ENCODE data around the gene MTURN.

The MTURN gene

GRCh38 chr7:30147223-30147622 lies 12.4 kb downstream of the MTURN start:
- no peaks in the 10 kb centered on the region for H3K9me3 ChIP-seq (ENCODE audit: insufficient read depth, low read length)
- no peaks in the 10 kb centered on the region for H3K79me2 ChIP-seq (ENCODE audit: insufficient read depth, low read length)
- no peak overlapping the region for H3K4me2 ChIP-seq (ENCODE audit: low read depth, low read length, poor library complexity, severe bottlenecking)
- no peak overlapping the region for H3K4me3 ChIP-seq (ENCODE audit: insufficient read depth, low read length, poor library complexity, severe bottlenecking)
- H3K9ac ChIP-seq (ENCODE audit: low read length), result no peak overlapping the region
- H3K27ac ChIP-seq (ENCODE audit: low read depth, low read length), result no peak overlapping the region
- no peak overlapping the region for H2AFZ ChIP-seq (ENCODE audit: low read depth, low read length, severe bottlenecking)
- H3F3A ChIP-seq (ENCODE audit: insufficient read depth), result no peaks in the 10 kb centered on the region
- no peaks in the 10 kb centered on the region for H3K27me3 ChIP-seq (ENCODE audit: low read length)
- H3K9me2 ChIP-seq (replicated peaks; ENCODE audit: insufficient read depth, low read length), result no peaks in the 10 kb centered on the region
- H3K36me3 ChIP-seq (ENCODE audit: low read length), result no peaks in the 10 kb centered on the region
- no peak for TF ChIP-seq CTCF (IDR thresholded peaks at IDR 0.05; ENCODE audit: insufficient read depth, low read length, poor library complexity, severe bottlenecking)
- TF ChIP-seq EZH2phosphoT487 (conservative IDR thresholded peaks at IDR 0.05; ENCODE audit: low read length), result no peak
- no peaks in the 10 kb centered on the region for H4K20me1 ChIP-seq (ENCODE audit: low read depth, low read length)

DNA sequence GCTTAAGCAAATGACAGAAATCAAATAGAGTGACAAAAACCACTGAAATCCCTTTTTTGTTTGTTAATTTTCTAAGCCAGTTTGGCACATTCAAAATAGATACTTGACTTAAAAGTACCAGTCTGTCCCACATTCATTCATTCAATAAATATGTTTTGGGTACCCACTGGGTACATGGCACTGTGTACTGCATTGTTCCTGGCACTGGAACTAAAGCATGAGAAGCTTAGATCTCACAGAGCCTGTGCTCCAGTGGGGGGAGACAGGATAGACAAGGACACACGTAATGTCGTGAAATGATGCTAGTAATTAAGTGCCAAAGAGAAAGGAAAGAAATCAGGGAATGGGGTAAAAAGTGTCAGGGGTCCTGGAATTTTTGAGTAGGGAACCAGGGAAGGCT lies 13.0 kb downstream of the MTURN start:
- no peak overlapping the region for H3K4me2 ChIP-seq (ENCODE audit: low read depth, low read length, poor library complexity, severe bottlenecking)
- H3K9me3 ChIP-seq (ENCODE audit: insufficient read depth, low read length), result no peaks in the 10 kb centered on the region
- no peaks in the 10 kb centered on the region for H3K36me3 ChIP-seq (ENCODE audit: low read length)
- no peak overlapping the region for H3K4me3 ChIP-seq (ENCODE audit: insufficient read depth, low read length, poor library complexity, severe bottlenecking)
- no peak overlapping the region for H3K9ac ChIP-seq (ENCODE audit: low read length)
- no peaks in the 10 kb centered on the region for H3F3A ChIP-seq (ENCODE audit: insufficient read depth)
- H3K27me3 ChIP-seq (ENCODE audit: low read length), result no peaks in the 10 kb centered on the region
- no peak overlapping the region for H2AFZ ChIP-seq (ENCODE audit: low read depth, low read length, severe bottlenecking)
- H3K9me2 ChIP-seq (replicated peaks; ENCODE audit: insufficient read depth, low read length), result no peaks in the 10 kb centered on the region
- TF ChIP-seq EZH2phosphoT487 (conservative IDR thresholded peaks at IDR 0.05; ENCODE audit: low read length), result no peak
- no peak for TF ChIP-seq CTCF (IDR thresholded peaks at IDR 0.05; ENCODE audit: insufficient read depth, low read length, poor library complexity, severe bottlenecking)
- no peak overlapping the region for H3K27ac ChIP-seq (ENCODE audit: low read depth, low read length)
- H4K20me1 ChIP-seq (ENCODE audit: low read depth, low read length), result no peaks in the 10 kb centered on the region
- H3K79me2 ChIP-seq (ENCODE audit: insufficient read depth, low read length), result no peaks in the 10 kb centered on the region

DNA sequence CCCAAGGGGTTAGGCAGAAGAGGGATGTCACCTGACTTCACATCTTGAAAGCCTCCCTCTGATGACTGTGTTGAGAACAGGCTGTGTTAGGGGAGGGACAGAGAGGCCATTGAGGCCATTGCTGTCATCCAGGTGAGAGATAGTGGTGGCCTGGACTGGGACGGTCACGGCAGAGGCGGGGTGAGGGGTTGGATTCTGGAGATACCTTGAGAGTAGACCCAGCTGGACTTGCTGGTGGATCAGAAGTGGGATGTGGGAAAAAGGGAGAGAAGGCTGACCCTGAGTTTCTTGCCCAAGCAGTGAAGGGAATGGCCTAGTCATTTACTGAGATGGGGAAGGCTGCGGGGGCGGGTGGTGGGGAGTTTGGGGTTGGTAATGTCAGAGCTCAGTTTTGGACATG lies 13.6 kb downstream of the MTURN start:
- no peaks in the 10 kb centered on the region for H4K20me1 ChIP-seq (ENCODE audit: low read depth, low read length)
- H2AFZ ChIP-seq (ENCODE audit: low read depth, low read length, severe bottlenecking), result no peak overlapping the region
- H3K9ac ChIP-seq (ENCODE audit: low read length), result no peak overlapping the region
- H3K36me3 ChIP-seq (ENCODE audit: low read length), result no peaks in the 10 kb centered on the region
- H3K9me3 ChIP-seq (ENCODE audit: insufficient read depth, low read length), result no peaks in the 10 kb centered on the region
- no peak overlapping the region for H3K4me2 ChIP-seq (ENCODE audit: low read depth, low read length, poor library complexity, severe bottlenecking)
- H3K9me2 ChIP-seq (replicated peaks; ENCODE audit: insufficient read depth, low read length), result no peaks in the 10 kb centered on the region
- H3K79me2 ChIP-seq (ENCODE audit: insufficient read depth, low read length), result no peaks in the 10 kb centered on the region
- no peaks in the 10 kb centered on the region for H3F3A ChIP-seq (ENCODE audit: insufficient read depth)
- no peak overlapping the region for H3K27ac ChIP-seq (ENCODE audit: low read depth, low read length)
- no peak overlapping the region for H3K4me3 ChIP-seq (ENCODE audit: insufficient read depth, low read length, poor library complexity, severe bottlenecking)
- no peak for TF ChIP-seq EZH2phosphoT487 (conservative IDR thresholded peaks at IDR 0.05; ENCODE audit: low read length)
- no peak for TF ChIP-seq CTCF (IDR thresholded peaks at IDR 0.05; ENCODE audit: insufficient read depth, low read length, poor library complexity, severe bottlenecking)
- H3K27me3 ChIP-seq (ENCODE audit: low read length), result no peaks in the 10 kb centered on the region
